Karpas-422 (cell line): ENCODE measurements around the gene TTLL12. TPM values are rescaled to one million over a fixed set of nuclear protein-coding genes. Genes with fewer than 3 reads are reported as not detected.

Source experiments
- DNase-seq: peaks from one replicate; pipeline ENCODE4 v3.0.0-alpha.2; 2015
- H2AFZ ChIP-seq: fragments of 200-600 bp; sonication (generic); 2 replicates; pipeline ENCODE4 v1.6.1; 2014; ENCODE audit warnings: antibody characterized with exemption, low read length, mixed read lengths
- H3K27ac ChIP-seq: fragments of 200-600 bp; sonication (generic); 2 replicates; pipeline ENCODE4 v1.5.1; 2014; ENCODE audit warnings: mild to moderate bottlenecking, low read length, moderate library complexity
- H3K27me3 ChIP-seq: fragments of 200-600 bp; sonication (generic); 2 replicates; pipeline ENCODE4 v1.6.1; 2014; ENCODE audit warnings: low read length, mixed read lengths
- H3K36me3 ChIP-seq: fragments of 200-600 bp; sonication (generic); 2 replicates; pipeline ENCODE4 v1.6.1; 2014; ENCODE audit warnings: low read length, mixed read lengths; ENCODE audit not compliant: insufficient read depth
- H3K4me1 ChIP-seq: fragments of 200-600 bp; sonication (generic); 2 replicates; pipeline ENCODE4 v1.6.1; 2014; ENCODE audit warnings: mild to moderate bottlenecking, low read length, mixed read lengths
- H3K4me2 ChIP-seq: fragments of 200-600 bp; sonication (generic); 2 replicates; pipeline ENCODE4 v1.6.1; 2014; ENCODE audit warnings: low read length, low read depth, mild to moderate bottlenecking; ENCODE audit not compliant: poor library complexity, severe bottlenecking
- H3K4me3 ChIP-seq: fragments of 200-600 bp; sonication (generic); 2 replicates; pipeline ENCODE4 v1.5.1; 2014; ENCODE audit warnings: mild to moderate bottlenecking, antibody characterized with exemption, low read length, mixed read lengths
- H3K79me2 ChIP-seq: fragments of 200-600 bp; sonication (generic); 2 replicates; pipeline ENCODE4 v1.6.1; 2014; ENCODE audit warnings: mild to moderate bottlenecking, low read length, mixed read lengths
- H3K9ac ChIP-seq: fragments of 200-600 bp; sonication (generic); 2 replicates; pipeline ENCODE4 v1.6.0; 2014; ENCODE audit warnings: low read length
- H3K9me2 ChIP-seq: fragments of 200-600 bp; sonication (generic), shearing (Covaris generic); replicated peaks from 2 replicates; pipeline ENCODE4 v1.6.0; 2014; ENCODE audit warnings: mild to moderate bottlenecking, low read length, moderate library complexity; ENCODE audit not compliant: insufficient read depth
- H3K9me3 ChIP-seq: fragments of 300-700, 200-600 bp; sonication (generic); 2 replicates; pipeline ENCODE4 v1.6.1; 2014; ENCODE audit warnings: low read length, mixed read lengths
- H4K20me1 ChIP-seq: fragments of 200-600 bp; sonication (generic); 2 replicates; pipeline ENCODE4 v1.6.1; 2014; ENCODE audit warnings: mild to moderate bottlenecking, antibody characterized with exemption, low read length, low read depth; ENCODE audit not compliant: insufficient read depth
- total RNA-seq: library from RNA; depleted of rRNA; stranded (reverse); fragments of >200 nt; shearing (Covaris generic); gene quantifications from 2 replicates; pipeline ENCODE4 v1.2.3, GENCODE V29; 2014; ENCODE audit warnings: low replicate concordance

The TTLL12 gene
- total RNA-seq, 1 experiment from 2014 or later, result 31.2 TPM

DNA sequence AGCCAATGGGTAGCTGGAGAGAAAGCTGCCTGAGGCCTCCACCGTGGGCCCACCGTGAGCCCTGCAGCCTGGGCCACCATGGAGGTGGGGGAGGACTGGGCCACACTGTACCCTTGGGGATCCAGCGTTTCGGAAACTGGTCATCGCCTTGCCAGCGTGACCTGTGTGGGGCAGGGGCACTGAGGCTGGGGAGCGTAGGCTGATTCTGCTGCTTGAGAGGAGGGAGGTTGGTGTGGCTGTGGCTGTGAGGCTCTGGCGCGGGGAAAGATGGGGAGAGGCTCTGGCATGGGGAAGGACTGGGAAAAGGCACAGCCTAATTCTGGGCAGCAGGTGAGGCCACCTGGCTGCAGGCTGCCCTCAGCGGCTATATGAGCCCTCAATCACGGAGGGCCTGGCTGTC is 12.6 kb upstream of the TTLL12 start:
- Histone ChIP-seq H3K4me1 (no peaks in the 10 kb centered on the region), H3K4me2 (no peak overlapping the region), H3K79me2 (no peaks in the 10 kb centered on the region), H3K9me2 (no peaks in the 10 kb centered on the region), H3K36me3 (no peaks in the 10 kb centered on the region), H4K20me1 (no peaks in the 10 kb centered on the region), H2AFZ (no peak overlapping the region), H3K9ac (no peak overlapping the region), H3K27me3 (no peaks in the 10 kb centered on the region), H3K4me3 (no peak overlapping the region), H3K27ac (no peak overlapping the region), H3K9me3 (no peaks in the 10 kb centered on the region)
- DNase-seq, result no peak

DNA sequence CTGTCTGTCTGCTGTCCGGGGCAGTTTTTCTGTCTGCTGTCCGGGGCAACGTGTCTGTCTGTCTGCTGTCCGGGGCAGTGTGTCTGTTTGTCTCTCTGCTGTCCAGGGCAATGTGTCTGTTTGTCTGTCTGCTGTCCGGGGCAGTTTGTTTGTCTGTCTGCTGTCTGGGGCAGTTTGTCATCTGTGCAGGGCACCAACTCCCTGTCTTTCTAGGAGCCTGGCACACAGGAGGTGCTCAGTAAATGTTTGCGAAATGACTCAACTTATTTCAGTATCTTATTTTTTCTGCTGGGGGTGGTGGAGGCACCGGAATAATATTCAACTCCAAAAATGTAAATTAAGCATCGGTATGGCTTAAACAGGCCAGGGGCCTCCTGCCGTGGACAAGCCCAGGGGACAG is 12.0 kb upstream of the TTLL12 start:
- Histone ChIP-seq H3K4me3 (no peak overlapping the region), H3K9me2 (no peaks in the 10 kb centered on the region), H3K4me1 (no peaks in the 10 kb centered on the region), H3K4me2 (no peak overlapping the region), H3K9ac (no peak overlapping the region), H3K36me3 (no peaks in the 10 kb centered on the region), H2AFZ (no peak overlapping the region), H3K79me2 (no peaks in the 10 kb centered on the region), H4K20me1 (no peaks in the 10 kb centered on the region), H3K9me3 (no peaks in the 10 kb centered on the region), H3K27me3 (no peaks in the 10 kb centered on the region), H3K27ac (no peak overlapping the region)
- no peak for DNase-seq

GRCh38 chr22:43198126-43198525 is 11.2 kb upstream of the TTLL12 start:
- DNase-seq, result no peak
- Histone ChIP-seq H3K9me3 (no peaks in the 10 kb centered on the region), H3K9ac (no peak overlapping the region), H3K4me2 (no peak overlapping the region), H4K20me1 (no peaks in the 10 kb centered on the region), H3K36me3 (no peaks in the 10 kb centered on the region), H3K9me2 (no peaks in the 10 kb centered on the region), H2AFZ (no peak overlapping the region), H3K4me1 (no peaks in the 10 kb centered on the region), H3K27me3 (no peaks in the 10 kb centered on the region), H3K27ac (no peak overlapping the region), H3K4me3 (no peak overlapping the region), H3K79me2 (no peaks in the 10 kb centered on the region)

DNA sequence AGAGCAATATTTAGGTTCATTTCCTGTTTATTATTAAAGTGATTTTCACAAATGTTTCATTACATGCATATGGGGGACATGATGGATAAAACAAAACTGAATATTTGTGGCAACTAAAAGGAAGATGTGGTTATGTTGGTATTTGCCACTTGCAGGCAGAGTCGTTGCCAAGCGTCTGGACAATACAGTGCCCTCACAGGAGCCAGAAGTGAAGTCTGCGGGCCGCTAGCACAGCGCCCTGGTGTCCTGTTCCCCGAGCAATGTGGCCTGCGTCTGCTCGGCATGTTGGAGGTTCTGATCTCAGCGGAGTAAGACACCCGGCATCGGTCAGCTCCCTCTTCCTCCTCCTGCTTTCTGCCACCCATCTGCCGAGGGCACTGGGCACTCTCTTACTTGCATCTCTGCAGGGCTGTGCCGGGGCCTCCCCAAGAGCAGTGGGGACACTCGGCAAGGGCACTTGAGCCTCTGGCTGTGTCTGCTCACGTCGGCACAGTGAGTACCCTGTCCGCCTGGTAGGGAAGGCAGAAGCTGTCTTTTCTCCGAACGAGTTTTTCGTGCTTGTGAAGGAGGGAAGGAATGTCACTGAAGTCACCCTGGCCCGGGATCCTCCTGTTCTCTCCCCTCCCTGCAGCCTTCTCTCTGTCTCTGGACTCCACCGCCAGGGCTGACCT is 10.5 kb upstream of the TTLL12 start:
- no peaks in the 10 kb centered on the region for H3K4me1 ChIP-seq
- no peaks in the 10 kb centered on the region for H3K36me3 ChIP-seq
- H3K9me2 ChIP-seq, result no peaks in the 10 kb centered on the region
- no peak overlapping the region for H3K4me2 ChIP-seq
- H2AFZ ChIP-seq, result no peak overlapping the region
- no peak overlapping the region for H3K4me3 ChIP-seq
- no peaks in the 10 kb centered on the region for H3K79me2 ChIP-seq
- H4K20me1 ChIP-seq, result no peaks in the 10 kb centered on the region
- no peak overlapping the region for H3K9ac ChIP-seq
- no peak for DNase-seq
- no peaks in the 10 kb centered on the region for H3K27me3 ChIP-seq
- no peak overlapping the region for H3K27ac ChIP-seq
- H3K9me3 ChIP-seq, result no peaks in the 10 kb centered on the region

- H4K20me1 ChIP-seq, result no peaks in the 10 kb centered on the region
- H3K36me3 ChIP-seq, result no peaks in the 10 kb centered on the region
- H3K27ac ChIP-seq, result no peak overlapping the region
- no peaks in the 10 kb centered on the region for H3K9me2 ChIP-seq
- no peak overlapping the region for H3K9ac ChIP-seq
- no peak overlapping the region for H3K4me2 ChIP-seq
- no peak for DNase-seq
- no peaks in the 10 kb centered on the region for H3K27me3 ChIP-seq
- H3K4me1 ChIP-seq, result peaks cover 6% of the 10 kb centered on the region
- no peaks in the 10 kb centered on the region for H3K9me3 ChIP-seq
- no peak overlapping the region for H3K4me3 ChIP-seq
- no peaks in the 10 kb centered on the region for H3K79me2 ChIP-seq
- H2AFZ ChIP-seq, result 0 out of 2 replicates have a peak overlapping the region, but pooled peaks have one; percentile 16
These were observed 4.9 kb upstream of the TTLL12 start for GRCh38 chr22:43191831-43192230.

DNA sequence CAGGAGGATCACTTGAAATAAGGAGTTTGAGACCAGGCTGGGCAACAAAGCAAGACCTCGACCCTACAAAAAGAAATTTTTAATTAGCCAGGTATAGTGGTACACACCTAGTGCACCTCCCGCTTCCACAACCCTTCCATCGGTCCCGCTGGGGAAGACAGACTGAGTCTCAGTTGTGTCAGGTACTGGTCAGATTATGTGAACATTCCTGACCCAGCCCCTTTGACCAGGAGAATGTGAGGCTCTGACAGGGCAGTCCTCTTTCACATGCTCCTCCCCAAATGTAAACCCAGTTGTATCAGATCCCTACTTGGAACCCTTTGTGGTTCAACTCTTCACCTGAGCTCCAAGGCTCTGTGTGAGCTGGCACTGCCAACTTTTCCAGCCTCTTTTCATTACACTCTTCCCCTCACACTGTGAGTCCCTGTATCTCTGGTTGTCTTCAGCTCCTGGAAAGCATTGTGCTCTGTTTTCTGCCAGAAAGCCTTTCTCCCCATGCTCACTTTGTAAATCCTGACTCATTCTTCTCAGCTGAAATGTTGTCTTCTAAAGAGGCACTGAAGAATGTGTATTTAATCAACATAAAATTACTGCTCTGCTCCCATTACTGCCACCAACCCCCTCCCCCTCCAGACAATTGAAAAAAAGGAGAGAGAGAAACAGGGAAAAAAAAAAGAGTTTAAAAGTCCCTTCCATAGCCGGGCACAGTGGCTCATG is 2.1 kb upstream of the TTLL12 start:
- Histone ChIP-seq H3K27me3 (no peaks in the 10 kb centered on the region), H3K9me2 (no peaks in the 10 kb centered on the region), H3K9ac (no peak overlapping the region), H3K27ac (no peak overlapping the region), H2AFZ (no peak overlapping the region), H3K36me3 (no peaks in the 10 kb centered on the region), H3K4me2 (no peak overlapping the region), H3K9me3 (no peaks in the 10 kb centered on the region), H3K4me1 (peaks cover 13% of the 10 kb centered on the region), H3K4me3 (no peak overlapping the region), H4K20me1 (no peaks in the 10 kb centered on the region), H3K79me2 (peaks cover 25% of the 10 kb centered on the region)
- DNase-seq, result no peak

- Histone ChIP-seq H3K27me3 (no peaks in the 10 kb centered on the region), H3K4me2 (peak overlapping the region; percentile 95), H3K36me3 (no peaks in the 10 kb centered on the region), H2AFZ (peak overlapping the region; percentile 79), H3K79me2 (peaks cover 40% of the 10 kb centered on the region), H3K9me2 (no peaks in the 10 kb centered on the region), H4K20me1 (no peaks in the 10 kb centered on the region), H3K4me1 (peaks cover 13% of the 10 kb centered on the region), H3K9ac (peak overlapping the region; percentile 77), H3K4me3 (peak overlapping the region; percentile 74), H3K27ac (peak overlapping the region; percentile 51; the same call in 1 of the 2 replicates), H3K9me3 (no peaks in the 10 kb centered on the region)
- DNase-seq, result peak; percentile 97
These were observed 501 bp upstream of the TTLL12 start for GRCh38 chr22:43187171-43188099.

GRCh38 chr22:43185860-43186261 is 1.1 kb downstream of the TTLL12 start:
- H3K79me2 ChIP-seq, result peaks cover 46% of the 10 kb centered on the region
- H2AFZ ChIP-seq, result no peak overlapping the region
- H3K27me3 ChIP-seq, result no peaks in the 10 kb centered on the region
- no peaks in the 10 kb centered on the region for H4K20me1 ChIP-seq
- DNase-seq, result peak; percentile 55
- peak overlapping the region; percentile 98 for H3K4me3 ChIP-seq
- peak overlapping the region; percentile 22; the same call in 1 of the 2 replicates for H3K27ac ChIP-seq
- no peaks in the 10 kb centered on the region for H3K9me3 ChIP-seq
- H3K9ac ChIP-seq, result peak overlapping the region; percentile 86
- no peaks in the 10 kb centered on the region for H3K9me2 ChIP-seq
- H3K36me3 ChIP-seq, result peaks cover 9% of the 10 kb centered on the region; the same call in 1 of the 2 replicates
- H3K4me1 ChIP-seq, result peaks cover 13% of the 10 kb centered on the region
- peak overlapping the region; percentile 93 for H3K4me2 ChIP-seq
